Thyroid gland (tissue), 4 donors: ENCODE measurements around the gene KRTAP2-1.

ENCODE experiments used
- POLR2A ChIP-seq, 2 donors: fragments of 450-650 bp; IDR thresholded peaks; one replicate each; pipeline ENCODE4 v1.6.1; 2017; ENCODE audit warnings: antibody characterized with exemption in 2 of 2, mild to moderate bottlenecking in 2 of 2, moderate library complexity in 1 of 2
- TF ChIP-seq, protein P1 (sequence below), 6 experiments: fragments of 200-600 bp in 3 of 6; fragments of 450-650 bp in 3 of 6; sonication (generic) in 3 of 6; IDR thresholded peaks; one replicate each; pipeline ENCODE4 v1.5.1; 2016 to 2019; ENCODE audit warnings: antibody characterized with exemption in 6 of 6, mild to moderate bottlenecking in 2 of 6, inconsistent platforms in 1 of 6, moderate library complexity in 1 of 6

DNA sequence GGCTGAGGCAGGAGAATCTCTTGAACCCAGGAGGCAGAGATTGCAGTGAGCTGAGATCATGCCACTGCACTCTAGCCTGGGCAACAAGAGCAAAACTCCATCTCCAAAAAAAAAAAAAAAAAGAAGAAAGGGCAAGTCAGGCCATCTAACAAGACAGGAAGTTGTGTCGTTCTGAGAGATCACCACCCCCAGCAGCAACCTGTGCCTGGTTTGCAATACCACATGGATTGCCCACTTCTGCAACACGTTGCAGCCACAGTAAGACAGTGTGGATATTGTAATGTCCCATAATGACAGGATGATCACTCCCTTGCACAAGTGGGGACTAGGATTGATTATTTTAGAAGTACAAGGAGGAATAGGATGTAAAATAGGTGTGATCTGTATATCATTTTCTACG is 21.9 kb upstream of the KRTAP2-1 start:
- TF ChIP-seq, protein P1, sequence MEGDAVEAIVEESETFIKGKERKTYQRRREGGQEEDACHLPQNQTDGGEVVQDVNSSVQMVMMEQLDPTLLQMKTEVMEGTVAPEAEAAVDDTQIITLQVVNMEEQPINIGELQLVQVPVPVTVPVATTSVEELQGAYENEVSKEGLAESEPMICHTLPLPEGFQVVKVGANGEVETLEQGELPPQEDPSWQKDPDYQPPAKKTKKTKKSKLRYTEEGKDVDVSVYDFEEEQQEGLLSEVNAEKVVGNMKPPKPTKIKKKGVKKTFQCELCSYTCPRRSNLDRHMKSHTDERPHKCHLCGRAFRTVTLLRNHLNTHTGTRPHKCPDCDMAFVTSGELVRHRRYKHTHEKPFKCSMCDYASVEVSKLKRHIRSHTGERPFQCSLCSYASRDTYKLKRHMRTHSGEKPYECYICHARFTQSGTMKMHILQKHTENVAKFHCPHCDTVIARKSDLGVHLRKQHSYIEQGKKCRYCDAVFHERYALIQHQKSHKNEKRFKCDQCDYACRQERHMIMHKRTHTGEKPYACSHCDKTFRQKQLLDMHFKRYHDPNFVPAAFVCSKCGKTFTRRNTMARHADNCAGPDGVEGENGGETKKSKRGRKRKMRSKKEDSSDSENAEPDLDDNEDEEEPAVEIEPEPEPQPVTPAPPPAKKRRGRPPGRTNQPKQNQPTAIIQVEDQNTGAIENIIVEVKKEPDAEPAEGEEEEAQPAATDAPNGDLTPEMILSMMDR (IDR thresholded peaks at IDR 0.05) = no peak
- TF ChIP-seq POLR2A (IDR thresholded peaks at IDR 0.05) = no peak
